ENCODE results near the gene IGF1R. TPM values are rescaled to one million over a fixed set of nuclear protein-coding genes. Genes with fewer than 3 reads are reported as not detected.
A peak's percentile ranks its signal among the peaks of the same experiment; 100 is the strongest.

Gene IGF1R
- total and polyA plus RNA-seq, 2 of the 13 experiments (the other 11 are each of a cell fraction or from before 2014, with no cell fraction given) = 15.9 to 18.4 TPM

DNA sequence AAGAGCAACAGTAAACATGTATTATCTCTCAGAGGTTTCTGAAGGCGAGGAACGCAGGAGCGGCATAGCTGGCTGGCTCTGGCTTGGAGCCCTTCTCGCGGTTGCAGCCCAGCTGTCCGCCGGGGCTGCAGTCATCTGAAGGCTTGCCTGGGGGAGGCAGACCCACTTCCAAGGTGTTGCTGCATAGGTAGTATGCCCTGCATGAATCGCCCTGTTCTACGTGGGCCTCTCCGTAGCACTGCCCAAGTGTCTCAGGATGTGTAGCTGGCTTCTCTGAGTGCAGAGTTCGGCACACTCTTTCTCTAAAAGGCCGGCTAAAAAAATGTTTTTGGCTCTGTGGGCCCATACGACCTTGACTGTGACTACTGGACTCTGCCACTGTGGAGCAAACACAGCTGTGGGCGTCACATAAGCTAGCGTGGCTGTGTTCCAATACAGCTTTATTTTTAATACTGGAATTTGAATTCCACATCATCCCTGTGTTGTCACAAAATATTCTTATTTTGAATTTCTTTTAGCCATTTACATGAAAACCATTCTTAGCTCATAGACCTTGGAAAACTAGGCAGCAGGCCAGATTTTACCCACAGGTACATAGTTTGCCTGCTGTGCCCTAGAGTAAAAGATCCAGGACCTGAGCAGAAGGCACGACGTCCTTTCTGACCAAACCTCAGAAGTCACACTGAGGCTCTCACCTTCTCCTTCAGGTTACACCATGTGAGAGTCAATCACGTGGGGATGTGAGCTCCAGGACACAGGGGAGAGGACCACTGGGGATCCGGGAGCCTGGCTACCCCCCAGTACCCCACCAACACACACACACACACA lies 303.4 kb downstream of the IGF1R start (continued):
- TF ChIP-seq, protein P1, sequence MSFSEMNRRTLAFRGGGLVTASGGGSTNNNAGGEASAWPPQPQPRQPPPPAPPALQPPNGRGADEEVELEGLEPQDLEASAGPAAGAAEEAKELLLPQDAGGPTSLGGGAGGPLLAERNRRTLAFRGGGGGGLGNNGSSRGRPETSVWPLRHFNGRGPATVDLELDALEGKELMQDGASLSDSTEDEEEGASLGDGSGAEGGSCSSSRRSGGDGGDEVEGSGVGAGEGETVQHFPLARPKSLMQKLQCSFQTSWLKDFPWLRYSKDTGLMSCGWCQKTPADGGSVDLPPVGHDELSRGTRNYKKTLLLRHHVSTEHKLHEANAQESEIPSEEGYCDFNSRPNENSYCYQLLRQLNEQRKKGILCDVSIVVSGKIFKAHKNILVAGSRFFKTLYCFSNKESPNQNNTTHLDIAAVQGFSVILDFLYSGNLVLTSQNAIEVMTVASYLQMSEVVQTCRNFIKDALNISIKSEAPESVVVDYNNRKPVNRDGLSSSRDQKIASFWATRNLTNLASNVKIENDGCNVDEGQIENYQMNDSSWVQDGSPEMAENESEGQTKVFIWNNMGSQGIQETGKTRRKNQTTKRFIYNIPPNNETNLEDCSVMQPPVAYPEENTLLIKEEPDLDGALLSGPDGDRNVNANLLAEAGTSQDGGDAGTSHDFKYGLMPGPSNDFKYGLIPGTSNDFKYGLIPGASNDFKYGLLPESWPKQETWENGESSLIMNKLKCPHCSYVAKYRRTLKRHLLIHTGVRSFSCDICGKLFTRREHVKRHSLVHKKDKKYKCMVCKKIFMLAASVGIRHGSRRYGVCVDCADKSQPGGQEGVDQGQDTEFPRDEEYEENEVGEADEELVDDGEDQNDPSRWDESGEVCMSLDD (CRISPR knock-in tag; IDR thresholded peaks at IDR 0.05; ENCODE audit: borderline replicate concordance) = no peak
- no peak for TF ChIP-seq SOX6 (IDR thresholded peaks at IDR 0.05)
- TF ChIP-seq SOX6 (CRISPR knock-in tag; IDR thresholded peaks at IDR 0.05) = no peak
- TF ChIP-seq, protein P2, sequence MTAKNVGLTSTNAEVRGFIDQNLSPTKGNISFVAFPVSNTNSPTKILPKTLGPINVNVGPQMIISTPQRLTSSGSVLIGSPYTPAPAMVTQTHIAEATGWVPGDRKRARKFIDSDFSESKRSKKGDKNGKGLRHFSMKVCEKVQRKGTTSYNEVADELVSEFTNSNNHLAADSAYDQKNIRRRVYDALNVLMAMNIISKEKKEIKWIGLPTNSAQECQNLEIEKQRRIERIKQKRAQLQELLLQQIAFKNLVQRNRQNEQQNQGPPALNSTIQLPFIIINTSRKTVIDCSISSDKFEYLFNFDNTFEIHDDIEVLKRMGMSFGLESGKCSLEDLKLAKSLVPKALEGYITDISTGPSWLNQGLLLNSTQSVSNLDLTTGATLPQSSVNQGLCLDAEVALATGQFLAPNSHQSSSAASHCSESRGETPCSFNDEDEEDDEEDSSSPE (CRISPR knock-in tag; IDR thresholded peaks at IDR 0.05) = no peak
- no peak for TF ChIP-seq DPF2 (CRISPR knock-in tag; IDR thresholded peaks at IDR 0.05; ENCODE audit: borderline replicate concordance, low read depth)
- no peak for TF ChIP-seq JARID2 (CRISPR knock-in tag; IDR thresholded peaks at IDR 0.05; ENCODE audit: insufficient replicate concordance)
- 0 out of 2 replicates have a peak, but pooled peaks have one; percentile 25 for TF ChIP-seq ZNF687 (CRISPR knock-in tag; IDR thresholded peaks at IDR 0.05)
- 0 out of 2 replicates have a peak, but pooled peaks have one; percentile 22 for TF ChIP-seq KDM6A (CRISPR knock-in tag; IDR thresholded peaks at IDR 0.05; ENCODE audit: low read depth)
- no peak for TF ChIP-seq GTF2F1 (IDR thresholded peaks at IDR 0.05; ENCODE audit: low read length)
- peak; percentile 53 for TF ChIP-seq ZMYM4 (CRISPR knock-in tag; IDR thresholded peaks at IDR 0.05)
- TF ChIP-seq, protein P3, sequence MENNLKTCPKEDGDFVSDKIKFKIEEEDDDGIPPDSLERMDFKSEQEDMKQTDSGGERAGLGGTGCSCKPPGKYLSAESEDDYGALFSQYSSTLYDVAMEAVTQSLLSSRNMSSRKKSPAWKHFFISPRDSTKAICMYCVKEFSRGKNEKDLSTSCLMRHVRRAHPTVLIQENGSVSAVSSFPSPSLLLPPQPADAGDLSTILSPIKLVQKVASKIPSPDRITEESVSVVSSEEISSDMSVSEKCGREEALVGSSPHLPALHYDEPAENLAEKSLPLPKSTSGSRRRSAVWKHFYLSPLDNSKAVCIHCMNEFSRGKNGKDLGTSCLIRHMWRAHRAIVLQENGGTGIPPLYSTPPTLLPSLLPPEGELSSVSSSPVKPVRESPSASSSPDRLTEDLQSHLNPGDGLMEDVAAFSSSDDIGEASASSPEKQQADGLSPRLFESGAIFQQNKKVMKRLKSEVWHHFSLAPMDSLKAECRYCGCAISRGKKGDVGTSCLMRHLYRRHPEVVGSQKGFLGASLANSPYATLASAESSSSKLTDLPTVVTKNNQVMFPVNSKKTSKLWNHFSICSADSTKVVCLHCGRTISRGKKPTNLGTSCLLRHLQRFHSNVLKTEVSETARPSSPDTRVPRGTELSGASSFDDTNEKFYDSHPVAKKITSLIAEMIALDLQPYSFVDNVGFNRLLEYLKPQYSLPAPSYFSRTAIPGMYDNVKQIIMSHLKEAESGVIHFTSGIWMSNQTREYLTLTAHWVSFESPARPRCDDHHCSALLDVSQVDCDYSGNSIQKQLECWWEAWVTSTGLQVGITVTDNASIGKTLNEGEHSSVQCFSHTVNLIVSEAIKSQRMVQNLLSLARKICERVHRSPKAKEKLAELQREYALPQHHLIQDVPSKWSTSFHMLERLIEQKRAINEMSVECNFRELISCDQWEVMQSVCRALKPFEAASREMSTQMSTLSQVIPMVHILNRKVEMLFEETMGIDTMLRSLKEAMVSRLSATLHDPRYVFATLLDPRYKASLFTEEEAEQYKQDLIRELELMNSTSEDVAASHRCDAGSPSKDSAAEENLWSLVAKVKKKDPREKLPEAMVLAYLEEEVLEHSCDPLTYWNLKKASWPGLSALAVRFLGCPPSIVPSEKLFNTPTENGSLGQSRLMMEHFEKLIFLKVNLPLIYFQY (CRISPR knock-in tag; IDR thresholded peaks at IDR 0.05; ENCODE audit: borderline replicate concordance) = 0 out of 2 replicates have a peak, but pooled peaks have one; percentile 35
- peak; percentile 58 for TF ChIP-seq ZBTB38 (CRISPR knock-in tag; IDR thresholded peaks at IDR 0.05)
- TF ChIP-seq, protein P4, sequence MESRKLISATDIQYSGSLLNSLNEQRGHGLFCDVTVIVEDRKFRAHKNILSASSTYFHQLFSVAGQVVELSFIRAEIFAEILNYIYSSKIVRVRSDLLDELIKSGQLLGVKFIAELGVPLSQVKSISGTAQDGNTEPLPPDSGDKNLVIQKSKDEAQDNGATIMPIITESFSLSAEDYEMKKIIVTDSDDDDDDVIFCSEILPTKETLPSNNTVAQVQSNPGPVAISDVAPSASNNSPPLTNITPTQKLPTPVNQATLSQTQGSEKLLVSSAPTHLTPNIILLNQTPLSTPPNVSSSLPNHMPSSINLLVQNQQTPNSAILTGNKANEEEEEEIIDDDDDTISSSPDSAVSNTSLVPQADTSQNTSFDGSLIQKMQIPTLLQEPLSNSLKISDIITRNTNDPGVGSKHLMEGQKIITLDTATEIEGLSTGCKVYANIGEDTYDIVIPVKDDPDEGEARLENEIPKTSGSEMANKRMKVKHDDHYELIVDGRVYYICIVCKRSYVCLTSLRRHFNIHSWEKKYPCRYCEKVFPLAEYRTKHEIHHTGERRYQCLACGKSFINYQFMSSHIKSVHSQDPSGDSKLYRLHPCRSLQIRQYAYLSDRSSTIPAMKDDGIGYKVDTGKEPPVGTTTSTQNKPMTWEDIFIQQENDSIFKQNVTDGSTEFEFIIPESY (CRISPR knock-in tag; IDR thresholded peaks at IDR 0.05) = peak; percentile 86
- TF ChIP-seq SP5 (CRISPR knock-in tag; IDR thresholded peaks at IDR 0.05; ENCODE audit: borderline replicate concordance, low read depth) = no peak
